HT1080 (cell line): ENCODE data around the gene CSTF1. TPM values are rescaled to one million over a fixed set of nuclear protein-coding genes. Genes with fewer than 3 reads are reported as not detected.
A peak's percentile ranks its signal among the peaks of the same experiment; 100 is the strongest.

Experiments used
- DNase-seq: peaks from one replicate; pipeline ENCODE4 v3.0.0-alpha.2; 2015; ENCODE audit warnings: low read depth
- polyA plus RNA-seq, 2 experiments: library from polyadenylated mRNA; depleted of rRNA; stranded (reverse); fragments of >200 nt; gene quantifications; 2 replicates each; pipeline ENCODE4 v1.2.3, GENCODE V29; 2015
- total RNA-seq: library from RNA; depleted of rRNA; stranded (reverse); fragments of >200 nt; shearing (Covaris generic); gene quantifications from 2 replicates; pipeline ENCODE4 v1.2.3, GENCODE V29; 2014; rRNA removed

The CSTF1 gene
- total RNA-seq: 52.2 and 79.0 TPM in 2 replicates
- polyA plus RNA-seq (2015; cell fraction: cytosol; rRNA removed): 33.0 and 33.8 TPM in 2 replicates
- polyA plus RNA-seq (2015; cell fraction: nucleus; rRNA removed): 58.4 and 63.2 TPM in 2 replicates

DNA sequence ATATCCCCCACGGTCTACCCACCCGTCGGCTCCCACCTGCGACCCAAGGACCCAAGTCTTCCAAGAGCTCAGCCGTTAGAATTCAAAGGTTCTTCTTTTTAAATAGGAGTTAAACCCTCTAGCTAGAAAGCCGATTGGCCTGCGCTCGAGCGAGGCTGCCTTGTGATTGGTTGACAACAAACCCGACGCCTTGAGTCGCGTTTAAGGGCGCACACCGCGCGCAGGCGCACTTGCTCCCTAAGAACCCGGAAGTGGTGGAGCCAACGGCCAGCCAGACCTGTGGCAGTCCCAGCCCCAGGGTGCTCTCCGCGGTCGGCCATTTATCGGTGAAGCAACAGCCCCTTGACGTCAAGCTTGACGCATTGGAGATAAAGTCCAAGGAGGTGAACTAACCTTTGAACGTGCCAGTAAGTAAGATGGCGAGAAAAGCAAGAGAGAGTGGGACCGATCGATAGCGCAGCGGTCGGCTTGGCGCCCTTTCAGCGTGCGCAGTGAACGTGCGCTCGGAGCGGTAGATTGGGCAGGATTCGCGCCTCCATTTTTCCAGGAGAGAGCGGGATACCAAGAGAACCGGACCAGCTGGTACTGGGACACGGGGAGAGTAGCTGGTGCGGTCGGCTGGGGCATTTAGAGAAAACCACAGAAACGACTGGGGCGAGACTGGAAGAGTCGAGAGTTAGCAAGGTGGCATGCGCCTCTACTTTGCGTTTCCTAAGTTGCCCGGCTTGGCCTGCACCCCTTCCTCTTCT lies at the start of gene CSTF1, which contains the start of gene AURKA:
Gene CSTF1, plus strand, starts transcription at position 514 of the 749 bp plus-strand sequence. CDS start 2,908 bp downstream, outside the sequence.
Gene AURKA, minus strand, starts transcription at position 84 of the 749 bp plus-strand sequence. CDS start 4,018 bp downstream, outside the sequence.
- DNase-seq: peak; percentile 100

DNA sequence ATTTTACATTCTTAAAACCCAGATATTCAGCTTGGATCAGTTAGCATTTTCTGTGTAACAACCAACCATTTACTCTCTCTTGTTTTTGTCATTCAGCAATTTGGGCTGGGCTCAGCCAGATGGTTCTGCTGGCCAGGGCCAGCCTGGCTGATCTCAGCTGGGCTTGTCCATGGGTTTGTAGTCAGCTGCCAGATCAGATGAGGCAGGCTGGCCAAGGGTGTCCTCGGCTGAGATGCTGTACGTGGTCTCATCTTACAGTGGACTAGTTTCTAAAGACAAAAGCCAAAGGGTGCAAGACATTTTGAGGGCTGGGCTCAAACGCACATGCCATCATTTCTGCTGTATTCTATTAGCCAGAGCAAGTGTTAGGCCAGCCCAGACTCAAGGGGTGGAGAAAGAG lies 49.7 kb upstream of the CSTF1 start:
- DNase-seq: no peak

DNA sequence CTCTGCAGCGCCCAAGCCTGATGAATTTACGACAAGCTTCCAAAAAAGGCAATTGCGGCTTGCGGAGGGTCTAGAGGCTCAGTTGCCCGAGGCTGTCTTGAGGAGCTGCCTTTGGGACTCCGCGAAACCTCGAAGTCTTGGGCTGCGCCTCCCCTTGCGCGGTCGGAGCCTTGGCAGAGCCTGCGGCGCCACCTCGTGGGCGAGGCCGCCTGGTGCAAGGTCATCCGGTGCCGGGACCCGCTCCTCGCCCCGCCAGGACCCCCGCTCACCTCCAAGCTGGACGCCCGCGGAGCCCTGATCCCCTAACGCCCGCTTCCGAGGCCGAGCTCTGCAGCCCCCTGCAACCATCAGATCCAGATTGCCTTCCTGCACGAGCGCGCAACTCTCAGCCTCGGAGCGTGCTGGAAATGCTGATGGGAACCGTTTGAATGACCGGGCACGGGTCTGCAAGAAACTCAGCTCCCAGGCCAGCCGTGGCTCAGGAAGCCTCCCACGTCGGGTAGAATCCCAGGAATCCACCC lies 48.5 kb upstream of the CSTF1 start:
- peak; percentile 29 for DNase-seq

DNA sequence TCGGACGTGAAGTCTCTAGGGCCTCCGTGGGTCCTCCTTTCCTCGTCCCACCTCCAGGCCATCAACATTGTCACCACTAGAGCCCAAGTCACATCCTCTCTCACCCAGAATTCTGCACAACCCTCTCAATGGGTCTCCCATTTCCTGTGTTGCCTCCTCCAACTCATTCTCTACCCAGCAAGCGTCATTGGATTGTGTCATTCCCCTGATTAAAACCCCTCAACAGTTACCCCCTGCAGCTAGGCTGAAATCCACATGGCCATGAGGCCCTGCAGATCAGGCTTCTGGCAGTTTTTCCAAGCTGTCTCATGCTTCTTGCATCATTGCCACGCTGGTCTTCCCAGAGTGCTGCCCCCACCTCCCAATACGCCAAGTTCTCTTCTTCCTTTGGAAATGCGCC lies 46.5 kb upstream of the CSTF1 start:
- no peak for DNase-seq

DNA sequence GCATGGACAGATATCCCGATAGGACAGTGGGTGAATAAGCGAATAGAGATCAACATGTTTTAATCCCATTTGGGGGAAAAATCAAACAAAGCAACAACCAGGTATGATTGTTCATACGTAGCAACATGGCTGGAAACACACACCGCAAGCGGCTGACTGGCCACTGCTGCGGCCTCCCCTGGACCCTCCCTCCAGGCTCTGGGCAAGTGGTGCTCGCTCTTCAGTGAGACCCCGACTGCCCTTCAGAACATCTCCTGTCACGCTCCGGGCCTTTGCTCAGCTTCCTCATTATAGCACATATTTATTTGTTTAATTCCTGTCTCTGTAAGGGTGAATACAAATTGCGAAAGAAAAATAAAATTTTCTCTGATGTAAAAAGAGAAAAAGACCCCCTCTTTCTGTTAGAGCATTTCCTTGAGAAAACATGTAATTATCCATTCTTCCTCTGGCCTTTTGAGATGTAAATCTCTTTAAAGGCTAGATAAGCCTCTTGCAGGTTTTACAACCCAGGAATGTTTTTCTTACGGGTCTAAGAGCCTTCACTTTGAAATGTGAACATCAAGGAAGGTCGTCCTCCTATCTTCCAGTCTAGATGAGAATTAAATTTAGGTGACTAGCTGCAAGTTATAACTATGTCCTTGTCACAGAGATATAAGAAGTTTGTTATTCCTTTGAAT lies 44.7 kb upstream of the CSTF1 start:
- no peak for DNase-seq

DNA sequence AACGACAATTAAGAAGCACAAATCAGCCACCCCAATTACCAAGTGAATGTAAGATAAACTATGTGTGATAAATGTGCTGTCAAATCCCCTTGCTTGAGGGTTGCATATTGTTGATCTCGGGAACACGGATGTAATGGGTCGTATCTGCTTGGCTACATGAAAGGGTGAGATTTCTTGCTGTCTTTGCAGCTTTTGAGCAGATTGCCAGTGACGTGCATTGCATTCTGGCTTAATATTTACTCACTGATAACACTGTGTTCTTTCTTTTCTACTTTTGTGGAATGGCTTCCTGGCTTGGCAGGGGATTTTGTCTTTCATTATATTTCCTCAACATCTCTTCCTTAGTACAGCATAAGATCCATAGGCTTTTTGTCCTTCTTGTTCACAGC lies 44.1 kb upstream of the CSTF1 start:
- DNase-seq: no peak

DNA sequence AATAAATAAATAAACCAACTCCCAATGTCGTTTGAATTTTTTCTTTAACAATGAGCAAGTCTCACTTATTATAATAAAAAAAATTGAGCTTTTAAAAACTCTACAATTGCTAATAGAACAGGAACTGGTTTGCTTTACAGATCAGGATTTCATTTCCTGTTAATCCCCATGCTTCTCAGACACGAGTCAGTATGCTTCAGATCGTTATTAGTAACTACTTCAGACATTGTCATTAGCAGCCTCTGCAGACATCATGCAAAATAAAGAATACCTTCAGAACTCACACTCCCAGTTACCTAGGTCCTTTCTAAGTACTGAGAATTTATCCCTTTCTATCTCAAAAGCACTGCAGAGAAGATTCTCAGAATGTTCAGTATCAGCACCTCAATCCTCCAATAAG lies 43.7 kb upstream of the CSTF1 start:
- no peak for DNase-seq

DNA sequence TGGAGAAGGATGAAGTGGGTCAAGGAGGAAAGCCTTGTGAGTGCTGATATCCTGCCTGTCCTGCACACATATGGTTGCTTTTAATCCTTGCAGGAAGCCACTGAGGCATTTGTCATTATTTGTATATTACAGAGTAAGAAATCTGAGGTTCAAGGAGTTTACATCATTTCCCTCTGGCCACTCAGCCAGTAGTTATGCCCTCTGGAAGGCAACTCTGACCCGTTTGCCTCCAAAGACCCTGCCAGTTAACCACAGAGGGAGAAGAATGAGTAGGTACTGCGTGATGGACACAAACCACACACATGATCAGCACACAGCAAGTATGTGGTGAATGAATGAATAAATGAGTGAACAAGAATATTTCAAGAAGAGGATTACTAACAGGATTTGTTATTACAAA lies 41.6 kb upstream of the CSTF1 start:
- DNase-seq: peak; percentile 69

DNA sequence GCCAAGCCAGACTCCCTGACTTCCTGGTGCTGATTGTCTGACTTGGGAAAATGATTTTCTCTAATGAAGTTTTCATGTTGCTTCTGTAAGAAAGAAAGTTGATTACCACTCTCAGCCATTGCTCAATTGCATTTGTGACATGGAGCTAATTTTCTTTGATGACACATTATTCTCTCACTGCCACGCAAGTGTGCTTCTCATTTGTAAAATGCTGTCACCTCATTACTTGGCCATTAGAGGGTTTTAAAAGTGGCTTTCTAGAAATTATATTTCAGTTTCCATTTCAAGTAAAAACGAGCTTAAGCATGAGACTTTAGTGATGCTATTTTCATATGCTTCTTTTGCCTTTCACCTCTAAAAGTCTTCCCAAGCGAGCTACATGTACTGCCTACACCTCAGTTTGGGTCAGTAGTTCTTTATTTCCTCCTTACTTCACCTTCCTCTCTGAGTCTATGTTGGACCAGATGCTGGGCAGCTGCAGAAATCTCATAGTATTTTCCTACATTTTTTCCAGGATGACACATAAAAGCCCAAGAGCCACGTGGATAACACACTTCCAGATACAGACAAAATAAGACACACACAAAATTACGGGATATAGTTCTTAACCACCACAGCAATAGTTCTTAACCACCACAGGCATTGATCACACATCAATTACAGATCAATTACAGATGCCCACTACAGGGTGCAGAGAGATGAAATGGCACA lies 39.9 kb upstream of the CSTF1 start:
- no peak for DNase-seq

DNA sequence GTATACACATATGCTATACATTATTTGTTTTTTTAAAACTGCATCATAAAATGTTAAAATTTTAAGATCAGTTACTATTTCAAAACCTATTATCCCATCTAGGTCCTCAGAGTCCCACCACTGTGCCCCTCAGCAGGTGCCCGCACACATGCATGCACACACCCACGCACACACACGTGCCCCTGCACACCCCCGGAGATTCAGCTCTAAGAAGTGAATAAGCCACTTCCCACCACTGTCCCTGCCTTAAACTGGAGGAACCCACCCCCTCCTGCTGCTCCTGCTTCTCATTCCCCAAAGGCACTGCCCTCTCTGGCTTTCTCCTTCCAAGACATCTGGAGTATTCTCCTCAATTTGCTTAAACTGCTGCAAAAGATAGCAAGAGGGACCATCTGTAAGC lies 39.1 kb upstream of the CSTF1 start:
- DNase-seq: no peak

DNA sequence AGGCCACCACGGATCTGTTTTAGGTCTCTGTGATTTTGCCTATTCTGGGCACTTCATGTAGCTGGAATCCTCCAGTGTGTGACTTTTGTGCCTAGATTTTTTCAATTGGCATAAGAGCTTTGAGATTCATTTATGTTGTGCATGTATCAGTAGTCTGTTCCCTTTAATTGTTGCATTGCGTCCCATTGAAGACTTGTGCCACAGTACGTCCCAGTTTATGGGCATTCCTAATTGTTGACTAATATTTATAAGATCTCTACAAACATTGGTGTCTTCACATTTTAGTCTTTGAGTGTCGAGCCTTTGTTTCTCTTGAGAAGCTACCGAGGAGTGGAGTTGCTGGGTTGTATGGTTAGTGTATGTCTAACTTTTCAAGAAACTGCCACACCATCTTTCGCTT lies 34.4 kb upstream of the CSTF1 start:
- DNase-seq: no peak

DNA sequence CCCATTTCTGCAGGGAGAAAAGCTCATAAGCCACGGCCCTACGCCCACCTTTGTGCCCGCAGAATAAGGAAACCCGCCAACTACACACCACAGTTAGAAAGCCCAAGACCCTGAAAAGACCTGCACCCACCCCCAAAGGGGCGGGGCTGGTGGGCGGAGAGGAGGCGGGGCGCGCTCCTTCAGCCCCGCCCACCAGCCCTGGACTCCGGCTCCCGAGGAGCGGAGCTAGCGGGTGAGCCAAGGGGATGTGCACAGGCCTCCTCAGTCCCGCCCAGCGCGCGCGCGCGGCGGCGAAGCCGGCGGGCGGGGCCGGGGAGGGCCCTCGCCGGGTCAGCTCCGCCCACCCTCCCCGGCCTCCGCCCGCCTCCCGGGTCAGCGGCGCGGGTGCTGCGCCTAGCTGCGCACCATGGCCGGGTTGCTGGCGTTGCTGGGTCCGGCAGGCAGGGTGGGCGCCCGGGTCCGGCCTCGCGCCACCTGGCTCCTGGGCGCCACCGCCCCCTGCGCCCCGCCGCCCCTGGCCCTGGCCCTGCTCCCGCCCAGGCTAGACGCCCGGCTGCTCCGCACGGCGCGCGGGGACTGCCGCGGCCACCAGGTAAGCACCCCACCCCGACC lies 33.7 kb upstream of the CSTF1 start, which contains the start of gene FAM210B:
Gene FAM210B, plus strand, starts transcription at position 375 of the 612 bp plus-strand sequence. Its CDS starts 32 bp downstream, at position 407.
- DNase-seq: peak; percentile 76

DNA sequence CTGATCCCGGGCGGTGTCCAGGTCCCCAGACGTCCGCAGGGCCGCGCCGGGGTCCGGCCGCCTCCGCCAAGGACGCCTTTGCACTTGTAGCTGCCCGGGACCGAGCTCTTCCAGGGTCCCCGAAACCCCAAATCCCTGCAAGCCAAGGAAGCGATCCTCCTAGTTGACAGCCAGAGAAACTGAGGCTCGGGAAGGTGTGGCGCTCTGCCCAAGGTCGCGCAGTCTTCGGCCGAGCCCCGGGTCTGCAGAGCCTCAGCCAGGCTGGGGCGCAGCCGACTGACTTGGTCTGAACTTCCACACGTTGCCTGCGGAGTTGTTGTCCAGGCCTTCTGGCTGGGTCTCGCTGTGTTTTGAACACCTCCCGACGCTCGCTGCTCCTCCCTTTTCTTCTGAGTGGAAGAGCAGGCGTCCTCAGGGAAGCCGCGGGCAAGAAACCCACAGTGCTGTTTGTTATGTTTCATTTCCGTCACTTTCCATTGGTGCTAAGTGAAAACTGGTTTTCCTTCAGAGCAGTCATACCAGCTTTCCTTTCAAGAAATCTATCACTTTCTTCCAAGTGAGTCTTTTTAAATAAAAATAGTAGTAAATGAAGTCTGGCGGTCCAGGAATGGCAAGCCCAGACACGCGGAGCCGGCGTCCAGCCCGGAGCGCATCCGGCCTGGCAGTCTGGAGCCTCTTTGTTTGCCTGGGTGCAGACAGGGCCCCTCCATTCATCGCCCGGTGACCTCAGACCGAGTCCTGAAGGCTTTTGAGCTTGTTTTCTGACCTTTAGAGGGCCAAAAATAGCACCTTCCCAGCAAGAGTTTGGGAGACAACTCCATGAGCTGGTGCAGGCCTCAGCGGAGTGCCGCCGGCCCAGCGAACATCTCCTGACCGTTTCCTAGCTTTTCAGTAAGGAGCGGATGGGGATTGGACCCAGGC lies 33.0 kb upstream of the CSTF1 start:
- peak; percentile 45 for DNase-seq

DNA sequence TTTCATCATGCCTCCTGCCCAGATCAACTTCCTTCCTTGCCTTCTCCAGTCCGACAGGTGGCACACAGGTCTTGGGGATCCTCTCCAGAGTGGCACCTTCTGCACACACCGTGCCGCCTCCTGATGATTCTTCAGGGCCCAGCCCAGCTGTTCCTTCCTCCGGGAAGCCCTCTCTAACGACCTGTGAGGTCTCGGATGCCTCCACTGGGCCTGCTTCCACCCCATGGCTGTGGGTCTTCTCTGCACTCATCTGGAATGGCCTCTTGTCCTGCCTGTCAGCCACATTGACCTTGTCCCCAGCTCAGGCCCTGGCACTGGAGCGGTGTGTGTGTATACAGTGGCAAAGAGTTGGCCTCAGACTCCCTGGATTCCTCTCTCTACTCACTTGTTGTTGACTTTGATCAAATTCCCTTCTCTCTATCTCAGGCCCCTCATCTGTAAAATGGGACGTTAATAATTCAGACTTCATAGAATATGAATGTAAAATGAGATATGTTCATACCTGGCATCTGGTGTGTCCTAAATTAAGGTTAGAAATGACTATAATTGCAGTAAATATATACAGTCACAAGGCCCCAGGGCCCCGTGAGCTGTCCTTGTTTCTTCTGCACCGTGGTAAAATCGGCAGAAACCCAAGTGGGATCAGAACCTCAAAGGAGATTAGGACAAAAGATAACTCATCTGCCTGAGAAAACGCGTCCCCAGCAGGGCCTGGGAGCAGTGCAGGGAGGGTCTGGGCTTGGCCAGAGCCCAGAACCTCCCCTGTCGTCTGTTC lies 32.1 kb upstream of the CSTF1 start:
- no peak for DNase-seq

DNA sequence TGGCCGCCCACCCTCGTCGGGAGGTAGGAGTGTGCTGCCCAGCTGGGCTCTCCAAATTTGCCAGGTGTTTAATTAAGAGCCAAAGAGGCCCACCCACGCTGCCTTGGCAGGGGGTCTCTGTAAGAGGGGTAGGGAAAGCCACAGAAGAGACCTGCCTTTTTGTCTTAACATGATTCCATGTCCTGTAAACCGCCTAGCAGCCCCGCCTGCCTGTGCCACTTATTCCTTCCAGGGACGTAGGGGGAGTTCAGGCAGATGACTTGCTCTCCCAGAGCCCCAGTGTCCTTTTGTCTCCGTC lies 31.6 kb upstream of the CSTF1 start:
- no peak for DNase-seq

DNA sequence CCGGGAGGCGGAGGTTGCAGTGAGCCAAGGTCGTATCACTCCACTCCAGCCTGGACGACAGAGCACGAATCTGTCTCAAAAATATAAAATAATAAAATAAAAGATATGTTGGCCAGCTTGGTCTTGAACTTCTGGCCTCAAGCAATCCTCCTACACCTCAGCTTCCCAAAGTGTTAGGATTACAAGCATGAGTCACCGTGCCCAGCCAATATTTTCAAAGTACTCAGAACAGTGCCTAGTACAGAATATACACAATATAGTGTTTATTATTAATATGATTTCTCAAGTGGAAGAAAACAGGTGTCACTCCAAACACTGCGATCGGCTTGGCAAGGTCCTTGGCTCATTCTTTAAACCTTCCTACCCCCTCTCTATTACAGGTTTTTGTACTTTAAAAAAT lies 30.5 kb upstream of the CSTF1 start:
- no peak for DNase-seq

DNA sequence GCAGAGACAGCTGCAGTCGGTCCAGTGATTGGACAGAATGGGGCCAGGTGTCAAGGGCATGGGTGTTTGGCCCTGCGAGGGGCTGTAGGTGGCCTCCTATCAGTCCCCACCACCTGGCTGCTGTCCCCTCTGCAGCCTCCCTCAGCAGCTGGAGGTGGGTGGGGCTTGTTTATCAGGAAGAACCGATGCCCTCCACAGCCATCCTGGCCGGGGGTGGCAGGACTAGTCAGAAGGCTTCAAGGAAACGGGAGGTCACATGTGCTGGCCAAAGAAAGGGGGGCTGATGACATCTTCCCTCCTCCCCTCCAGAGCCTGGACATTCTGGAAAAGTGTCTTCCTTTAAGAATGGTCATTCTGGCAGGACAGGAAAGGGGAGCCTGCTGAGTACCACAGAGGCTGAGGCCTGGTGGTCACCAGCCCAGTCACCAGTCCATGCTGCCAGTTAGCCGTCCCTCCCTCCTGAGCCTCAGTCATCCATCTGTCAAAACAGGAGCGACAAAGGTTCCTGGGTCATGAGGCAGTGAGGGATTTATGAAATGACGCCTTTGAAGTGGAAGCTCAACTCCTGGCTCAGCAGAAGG lies 29.5 kb upstream of the CSTF1 start:
- DNase-seq: no peak

DNA sequence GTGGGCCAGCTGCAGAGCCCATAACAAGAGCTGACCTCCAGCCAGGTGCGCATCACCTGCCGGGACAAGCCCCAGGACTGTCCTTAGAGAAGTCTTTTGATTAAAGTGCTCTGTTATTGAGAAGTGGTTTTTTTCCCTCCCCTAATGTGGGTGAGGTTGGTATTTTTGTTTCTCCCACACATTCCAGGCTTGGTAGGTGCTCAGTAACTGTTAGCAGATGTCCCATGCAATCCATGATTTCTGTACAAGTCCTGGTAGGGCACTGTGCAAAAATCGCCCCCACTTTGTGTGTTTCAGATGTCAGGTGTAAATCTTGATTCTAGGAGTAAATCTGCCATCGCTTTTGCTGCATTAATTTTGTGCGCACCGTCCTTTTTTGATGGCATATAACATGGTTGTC lies 29.0 kb upstream of the CSTF1 start:
- DNase-seq: no peak
